ENCODE results near the gene MET. TPM values are rescaled to one million over a fixed set of nuclear protein-coding genes. Genes with fewer than 3 reads are reported as not detected.

The MET gene
- total RNA-seq, 1 donor from 2014 or later, result 22.8 TPM

GRCh38 chr7:116779931-116780330 lies 107.9 kb downstream of the MET start:
- Mint-ChIP-seq H3K27me3 (ENCODE audit: low read depth) (no peaks in the 10 kb centered on the region), H3K27ac (no peak overlapping the region), H3K4me3 (no peak overlapping the region), H3K36me3 (peaks cover 2% of the 10 kb centered on the region), H3K9me3 (no peaks in the 10 kb centered on the region), H3K4me1 (peaks cover 57% of the 10 kb centered on the region)
- DNase-seq (ENCODE audit: low spot score in 2 of 2, unreplicated experiment in 2 of 2), result no peak
- TF ChIP-seq CTCF (IDR thresholded peaks at IDR 0.05; ENCODE audit: unreplicated experiment), result no peak

- peak overlapping the region; percentile 84 for H3K27ac Mint-ChIP-seq
- H3K4me1 Mint-ChIP-seq, result peaks cover 55% of the 10 kb centered on the region
- no peaks in the 10 kb centered on the region for H3K9me3 Mint-ChIP-seq
- no peak for TF ChIP-seq CTCF (IDR thresholded peaks at IDR 0.05; ENCODE audit: unreplicated experiment)
- no peak overlapping the region for H3K4me3 Mint-ChIP-seq
- H3K36me3 Mint-ChIP-seq, result peaks cover 2% of the 10 kb centered on the region
- DNase-seq (ENCODE audit: low spot score in 2 of 2, unreplicated experiment in 2 of 2), result no peak
- H3K27me3 Mint-ChIP-seq (ENCODE audit: low read depth), result no peaks in the 10 kb centered on the region
Measured at GRCh38 chr7:116780521-116780920, 108.5 kb downstream of the MET start.

- no peak for DNase-seq (ENCODE audit: low spot score in 2 of 2, unreplicated experiment in 2 of 2)
- no peaks in the 10 kb centered on the region for H3K9me3 Mint-ChIP-seq
- no peaks in the 10 kb centered on the region for H3K27me3 Mint-ChIP-seq (ENCODE audit: low read depth)
- TF ChIP-seq CTCF (IDR thresholded peaks at IDR 0.05; ENCODE audit: unreplicated experiment), result no peak
- peak overlapping the region; percentile 84 for H3K27ac Mint-ChIP-seq
- no peak overlapping the region for H3K4me3 Mint-ChIP-seq
- peaks cover 2% of the 10 kb centered on the region for H3K36me3 Mint-ChIP-seq
- H3K4me1 Mint-ChIP-seq, result peaks cover 52% of the 10 kb centered on the region
Measured at GRCh38 chr7:116780966-116781365, 109.0 kb downstream of the MET start.

- no peak for TF ChIP-seq CTCF (IDR thresholded peaks at IDR 0.05; ENCODE audit: unreplicated experiment)
- Mint-ChIP-seq H3K36me3 (peaks cover 2% of the 10 kb centered on the region), H3K4me1 (peaks cover 49% of the 10 kb centered on the region), H3K27ac (peak overlapping the region; percentile 84), H3K27me3 (ENCODE audit: low read depth) (no peaks in the 10 kb centered on the region), H3K4me3 (no peak overlapping the region), H3K9me3 (no peaks in the 10 kb centered on the region)
- DNase-seq (ENCODE audit: low spot score in 2 of 2, unreplicated experiment in 2 of 2), result no peak
Measured at GRCh38 chr7:116781584-116781983, 109.6 kb downstream of the MET start.

- Mint-ChIP-seq H3K36me3 (peaks cover 2% of the 10 kb centered on the region), H3K9me3 (no peaks in the 10 kb centered on the region), H3K4me3 (no peak overlapping the region), H3K27me3 (ENCODE audit: low read depth) (no peaks in the 10 kb centered on the region), H3K4me1 (peaks cover 49% of the 10 kb centered on the region), H3K27ac (no peak overlapping the region)
- no peak for DNase-seq (ENCODE audit: low spot score in 2 of 2, unreplicated experiment in 2 of 2)
- no peak for TF ChIP-seq CTCF (IDR thresholded peaks at IDR 0.05; ENCODE audit: unreplicated experiment)
Measured at GRCh38 chr7:116782177-116782711, 110.2 kb downstream of the MET start.

Data from mesothelial cell of epicardium (in vitro differentiated cells).